ENCODE measurements around the gene SUMO3. TPM values are rescaled to one million over a fixed set of nuclear protein-coding genes. Genes with fewer than 3 reads are reported as not detected.

Gene SUMO3
- total RNA-seq, 1 experiment from 2014 or later = 82.9 TPM

GRCh38 chr21:44845418-44846223, 27.8 kb upstream of the SUMO3 start:
- TF ChIP-seq CTCF (conservative IDR thresholded peaks at IDR 0.05) = peak; percentile 66
- peak; percentile 91 for DNase-seq
- Histone ChIP-seq H3K27me3 (ENCODE audit: insufficient read depth, low read length) (no peaks in the 10 kb centered on the region), H2BK15ac (ENCODE audit: low read depth, low read length) (no peak overlapping the region), H3K79me2 (ENCODE audit: insufficient read depth, low read length) (no peaks in the 10 kb centered on the region), H2BK12ac (ENCODE audit: insufficient read length, low read depth, low read length) (no peak overlapping the region), H3K4me1 (ENCODE audit: insufficient read depth, low read length) (0 out of 2 replicates have a peak, but pooled peaks cover 2% of the 10 kb centered on the region), H3K79me1 (ENCODE audit: insufficient read depth, low read depth, low read length, poor library complexity, severe bottlenecking) (no peaks in the 10 kb centered on the region), H3K18ac (ENCODE audit: insufficient read length, low read depth, low read length) (no peak overlapping the region), H4K20me1 (ENCODE audit: control insufficient read depth, insufficient read depth, insufficient read length) (no peaks in the 10 kb centered on the region), H2BK120ac (ENCODE audit: low read depth, low read length, poor library complexity, severe bottlenecking) (no peak overlapping the region), H3K14ac (ENCODE audit: insufficient read depth, low read length) (no peak overlapping the region), H2AFZ (ENCODE audit: low read length) (no peak overlapping the region), H3K4ac (ENCODE audit: low read depth, low read length) (no peak overlapping the region), H3K23ac (ENCODE audit: insufficient read length, low read depth, low read length) (no peak overlapping the region), H2BK20ac (ENCODE audit: low read depth, low read length, poor library complexity, severe bottlenecking) (no peak overlapping the region), H3K9ac (ENCODE audit: extremely low read depth, insufficient read length, low read length) (no peak overlapping the region), H3K27ac (ENCODE audit: insufficient read length, low read depth, low read length) (no peak overlapping the region), H2AK5ac (ENCODE audit: insufficient read length, low read length) (no peak overlapping the region), H3T11ph (ENCODE audit: low read length) (no peak overlapping the region), H3K23me2 (ENCODE audit: insufficient read length, low read depth, low read length, poor library complexity, severe bottlenecking) (no peaks in the 10 kb centered on the region), H2BK5ac (ENCODE audit: insufficient read length, low read length) (no peak overlapping the region), H3K9me3 (ENCODE audit: control insufficient read depth, low read depth, low read length) (no peaks in the 10 kb centered on the region), H3K56ac (ENCODE audit: insufficient read length, low read depth, low read length) (no peak overlapping the region), H4K8ac (replicated peaks; ENCODE audit: insufficient read length, low read depth, low read length) (no peak overlapping the region), H4K91ac (ENCODE audit: insufficient read length, low read depth, low read length) (no peak overlapping the region), H4K5ac (ENCODE audit: insufficient read length, low read depth, low read length) (no peak overlapping the region), H3K4me2 (ENCODE audit: insufficient read depth, insufficient read length, low read length) (peak overlapping the region; percentile 8)
- H3K27ac Mint-ChIP-seq = no peak overlapping the region
- H3K27me3 Mint-ChIP-seq (ENCODE audit: low read depth) = peaks cover 3% of the 10 kb centered on the region; the same call in 1 of the 2 replicates
- H3K9me3 Mint-ChIP-seq = no peaks in the 10 kb centered on the region
- H3K4me3 Mint-ChIP-seq = peak overlapping the region; percentile 54 to 67
- peaks cover 8 to 22% (median 21%) of the 10 kb centered on the region in 3 experiments; a peak in 6 of 7 replicates for H3K36me3 Mint-ChIP-seq (ENCODE audit: insufficient read depth in 1 of 3, low read depth in 3 of 3)
- WGBS (ENCODE audit: extremely low coverage, insufficient read length, low lambda C conversion rate) = no CpG with 5 or more reads among the region's 34 CpGs
- peaks cover 13 to 21% of the 10 kb centered on the region in 2 experiments for H3K4me1 Mint-ChIP-seq
